Stimulated activated CD8-positive, alpha-beta memory T cell treated with anti-CD3 and anti-CD28 coated beads, Interleukin-7, amount 100 ng/mL, for 48 hours (primary cell): Measurements from ENCODE around the gene SMIM5.
"Not testable (repeated sequence)": the region's sequence is repeated elsewhere in the genome, so short reads cannot be mapped to it uniquely, and the experiment has no call there.

Experiments
- DNase-seq, 2 donors: peaks; one replicate each; pipeline ENCODE4 v3.0.0-alpha.2; 2020; ENCODE audit warnings: low read depth in 1 of 2; ENCODE audit errors: extremely low read depth in 1 of 2

SMIM5 gene

DNA sequence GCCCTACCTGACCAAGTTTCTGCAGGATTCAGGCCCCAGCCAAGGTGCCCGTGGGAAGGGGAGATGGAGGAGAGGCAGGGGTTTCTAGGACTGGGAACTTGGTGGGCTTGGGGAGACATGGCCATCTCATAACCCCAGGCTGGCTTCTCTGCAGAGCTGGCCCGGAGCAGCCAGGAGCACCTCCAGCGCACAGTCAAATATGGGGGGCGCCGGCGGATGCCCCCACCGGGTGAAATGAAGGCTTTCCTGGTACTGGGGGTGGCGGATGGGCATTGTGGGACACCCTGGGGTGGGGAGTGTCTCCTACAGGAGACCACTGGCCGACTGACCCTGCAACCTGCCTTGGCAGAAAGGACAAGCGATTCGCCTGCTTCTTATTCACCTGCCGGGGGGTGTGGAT lies 9.2 kb upstream of the SMIM5 start:
- no peak for DNase-seq

DNA sequence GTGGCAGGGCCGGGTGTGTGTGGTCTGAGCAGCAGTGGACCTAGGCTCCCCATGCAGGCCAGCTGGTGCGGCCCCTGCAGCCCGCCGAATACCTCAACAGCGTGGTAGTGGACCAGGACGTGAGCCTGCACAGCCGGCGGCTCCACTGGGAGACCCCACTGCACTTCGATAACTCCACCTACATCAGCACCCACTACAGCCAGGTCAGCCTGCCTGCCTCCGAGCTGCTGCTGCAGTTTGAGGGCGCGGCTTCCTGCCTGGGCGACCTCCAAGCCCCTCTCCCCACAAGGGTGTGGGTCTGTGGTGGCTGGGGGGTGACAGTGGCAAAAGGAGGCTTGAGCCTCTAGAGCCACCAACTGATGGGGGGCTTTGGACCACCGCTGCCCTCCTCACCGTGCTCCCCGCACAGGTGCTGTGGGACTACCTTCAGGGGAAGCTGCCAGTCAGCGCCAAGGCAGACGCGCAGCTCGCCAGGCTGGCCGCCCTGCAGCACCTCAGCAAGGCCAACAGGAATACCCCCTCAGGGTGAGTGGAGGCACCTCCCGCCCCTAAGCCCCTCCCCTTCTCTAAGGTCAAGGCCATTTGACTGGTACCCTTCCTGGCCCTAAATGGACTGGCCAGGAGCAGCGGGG lies 8.4 kb upstream of the SMIM5 start:
- no peak for DNase-seq

DNA sequence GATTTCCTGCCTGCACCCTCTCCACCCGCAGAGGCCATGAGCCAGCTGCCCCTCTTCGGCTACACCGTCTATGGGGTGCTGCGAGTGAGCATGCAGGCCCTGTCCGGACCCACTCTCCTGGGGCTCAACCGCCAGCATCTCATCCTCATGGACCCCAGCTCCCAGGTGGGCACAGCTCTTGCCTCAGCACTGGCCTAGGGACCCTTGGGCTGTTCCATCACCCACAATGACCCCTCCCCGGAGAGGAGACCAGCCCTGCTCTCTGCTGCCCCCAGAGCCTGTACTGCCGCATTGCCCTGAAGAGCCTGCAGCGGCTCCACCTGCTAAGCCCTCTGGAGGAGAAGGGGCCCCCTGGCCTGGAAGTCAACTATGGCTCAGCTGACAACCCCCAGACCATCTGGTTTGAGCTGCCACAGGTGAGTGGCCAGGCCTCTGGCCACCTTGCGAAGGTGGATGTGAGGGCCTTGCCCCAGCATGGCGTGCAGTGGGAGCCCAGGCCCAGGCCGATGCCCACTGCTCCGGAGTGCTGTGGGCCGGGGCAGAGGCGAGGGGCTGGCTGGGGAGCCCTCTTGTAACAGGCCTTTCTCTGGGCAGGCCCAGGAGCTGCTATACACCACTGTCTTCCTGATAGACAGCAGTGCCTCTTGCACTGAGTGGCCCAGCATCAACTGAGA lies 7.3 kb upstream of the SMIM5 start:
- DNase-seq, result no peak

DNA sequence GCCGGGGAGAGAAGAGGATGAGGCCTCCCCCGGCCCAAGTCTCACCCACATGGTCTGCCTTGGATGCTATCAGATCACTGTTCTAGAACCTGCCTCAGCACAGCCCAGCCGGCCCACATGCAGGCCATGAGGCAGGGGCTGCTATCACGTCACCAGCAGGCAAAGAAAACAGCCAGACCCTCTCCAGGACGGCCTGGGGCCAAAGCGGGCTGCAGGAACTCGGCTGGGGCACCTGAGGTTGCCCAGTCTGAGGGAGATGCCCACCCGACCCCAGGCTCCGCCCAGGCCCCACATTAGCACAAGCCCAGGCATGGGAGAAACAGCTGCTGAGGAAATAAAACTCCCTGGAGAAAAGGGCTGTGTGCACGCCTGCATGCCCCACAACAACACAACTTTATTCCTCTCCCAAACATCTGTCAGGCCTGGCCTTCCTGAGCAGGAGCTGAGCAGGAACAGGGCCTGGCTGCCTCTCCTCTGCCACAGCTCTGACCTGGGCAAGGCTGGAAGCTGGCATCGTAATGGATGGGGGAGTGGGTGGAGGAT lies 6.7 kb upstream of the SMIM5 start:
- no peak for DNase-seq

DNA sequence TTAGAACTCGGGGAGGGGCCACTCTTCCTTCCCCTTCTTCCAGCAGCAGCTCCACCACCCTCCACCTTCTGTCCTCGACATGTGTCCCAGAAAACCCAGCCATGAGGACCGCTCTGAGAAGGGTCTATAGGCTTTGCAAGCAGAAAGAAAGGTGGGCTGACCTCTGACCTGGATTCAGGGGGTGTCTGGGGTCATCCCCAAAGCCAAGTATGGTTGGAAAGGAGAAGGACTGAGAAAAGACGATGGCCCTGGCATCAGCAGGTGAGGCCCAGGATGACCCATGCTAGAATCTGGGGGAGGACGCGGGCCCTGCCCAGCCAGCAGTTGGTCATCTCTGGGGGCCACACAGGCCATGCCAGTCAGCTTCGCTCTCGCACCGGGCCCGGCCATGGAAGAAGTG lies 6.1 kb upstream of the SMIM5 start:
- DNase-seq, result no peak

DNA sequence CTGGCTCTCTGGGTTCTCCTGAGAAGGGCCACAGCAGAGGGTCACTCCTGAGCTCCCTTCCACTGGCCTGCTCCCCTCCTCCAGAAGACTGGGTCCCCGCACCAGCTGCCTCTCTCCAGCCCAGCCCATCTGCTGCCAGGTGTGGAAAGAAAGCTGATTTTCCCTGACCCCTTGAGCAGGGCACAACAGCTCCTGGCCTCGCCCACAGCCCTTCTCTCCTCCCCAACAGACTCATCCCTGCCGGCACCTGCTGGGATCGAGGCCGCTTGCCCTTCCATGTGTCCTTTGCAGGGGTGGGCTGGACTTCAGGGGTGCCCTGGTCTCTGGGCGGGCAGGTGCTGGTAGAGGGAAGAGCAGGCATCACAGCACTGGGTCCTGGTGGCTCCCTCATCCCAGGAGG lies 4.8 kb upstream of the SMIM5 start:
- no peak for DNase-seq

DNA sequence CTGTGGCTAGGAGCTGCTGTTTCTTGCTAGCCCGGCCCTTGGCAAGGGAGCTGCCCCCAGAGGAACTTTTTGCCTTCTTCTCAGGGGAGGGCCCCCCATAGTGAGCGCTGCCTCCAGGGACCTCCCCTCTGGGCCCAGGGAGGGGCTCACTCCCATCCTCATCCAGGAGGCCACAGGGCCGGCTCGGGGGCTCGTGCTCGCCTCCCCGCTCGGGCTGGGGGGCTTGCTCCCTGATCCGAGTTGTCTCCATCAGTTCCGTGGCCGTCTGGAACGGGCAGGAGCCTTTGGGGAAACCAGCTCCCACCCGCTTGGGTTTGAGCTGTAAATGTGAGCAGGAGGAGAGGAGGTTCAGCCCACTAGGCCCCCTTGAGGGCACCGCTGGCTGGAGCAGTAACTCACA lies 4.1 kb upstream of the SMIM5 start:
- no peak for DNase-seq

DNA sequence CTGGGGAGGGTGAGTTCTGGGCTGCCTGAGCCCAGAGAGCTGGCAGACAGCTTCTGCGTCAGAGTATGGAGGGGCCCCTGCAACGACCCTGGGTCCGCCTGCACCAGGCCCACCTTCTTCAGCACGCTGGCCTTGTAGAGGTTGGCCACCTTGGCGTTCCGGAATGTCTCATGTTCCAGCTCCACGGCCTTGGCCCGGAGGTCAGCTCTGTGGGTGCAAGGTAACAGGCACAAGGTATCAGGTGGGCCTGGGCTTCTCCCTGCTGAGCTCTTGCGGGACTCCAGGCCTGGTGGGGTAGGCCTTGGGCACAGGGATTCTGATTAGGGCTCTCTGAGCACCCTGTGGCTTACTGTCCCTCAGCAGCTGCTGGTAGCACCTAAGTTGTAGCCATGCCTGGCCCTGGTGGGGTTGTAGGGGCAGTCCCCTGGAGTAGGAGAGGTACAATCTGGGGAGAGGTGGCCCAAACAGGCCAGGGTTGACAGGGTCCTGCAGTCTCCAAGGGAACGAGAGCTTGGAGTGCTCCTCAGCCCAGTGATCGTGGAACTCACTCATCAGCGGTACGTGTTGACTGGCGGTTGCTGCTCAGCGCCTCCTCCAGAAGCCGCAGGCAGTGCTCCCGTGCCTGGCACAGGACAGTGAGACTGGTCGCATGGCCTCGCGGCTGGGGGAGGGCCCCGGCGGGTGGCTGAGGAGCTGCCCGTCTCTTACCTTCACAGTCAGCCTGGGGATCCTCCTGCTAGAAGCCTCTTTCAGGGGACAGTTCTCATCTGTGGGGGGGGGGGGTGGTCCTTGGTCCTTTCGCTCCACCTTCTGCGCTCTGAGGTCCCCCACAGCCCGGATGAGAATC lies 2.9 kb upstream of the SMIM5 start:
- DNase-seq, result no peak

DNA sequence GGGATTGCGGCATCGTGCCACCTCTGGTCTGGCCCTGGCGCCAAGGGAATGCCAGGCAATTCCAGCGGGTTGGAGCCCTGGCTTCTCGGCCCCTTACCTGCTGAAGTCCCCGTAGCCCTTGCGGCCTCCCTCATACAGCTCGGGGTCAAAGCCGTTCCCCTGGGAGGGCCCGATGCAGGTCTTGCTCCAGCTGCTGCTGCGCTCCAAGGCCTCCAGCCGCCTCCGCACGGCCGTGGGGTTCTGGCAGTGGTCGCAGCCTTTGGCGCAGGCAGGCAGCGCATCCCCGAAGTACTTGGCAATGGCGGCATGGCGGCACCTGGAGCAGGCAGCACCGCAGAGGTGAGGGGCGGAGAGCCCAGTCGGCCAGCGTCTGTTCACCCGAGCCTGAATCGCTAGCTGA lies 1.9 kb upstream of the SMIM5 start:
- no peak for DNase-seq

DNA sequence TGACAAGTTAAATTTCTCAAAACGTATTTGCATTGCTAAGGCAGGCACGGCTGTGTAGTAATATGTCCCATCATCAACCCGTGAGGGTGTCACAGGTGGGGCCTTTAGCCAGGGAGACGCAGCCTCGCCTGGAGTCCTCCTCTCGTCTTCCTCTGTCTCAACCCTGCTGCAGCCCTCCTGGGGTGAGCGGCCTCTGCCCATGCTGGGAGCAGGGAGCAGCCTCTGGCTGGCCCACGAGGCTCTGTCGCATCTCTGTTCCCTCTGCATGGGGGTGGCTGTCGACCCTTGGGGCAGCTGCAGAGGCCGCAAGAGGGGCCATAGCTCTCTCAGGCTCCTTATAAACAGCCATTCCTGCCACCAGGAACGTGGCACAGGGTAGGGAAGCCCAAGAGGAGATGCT lies 806 bp upstream of the SMIM5 start:
- DNase-seq, result no peak

DNA sequence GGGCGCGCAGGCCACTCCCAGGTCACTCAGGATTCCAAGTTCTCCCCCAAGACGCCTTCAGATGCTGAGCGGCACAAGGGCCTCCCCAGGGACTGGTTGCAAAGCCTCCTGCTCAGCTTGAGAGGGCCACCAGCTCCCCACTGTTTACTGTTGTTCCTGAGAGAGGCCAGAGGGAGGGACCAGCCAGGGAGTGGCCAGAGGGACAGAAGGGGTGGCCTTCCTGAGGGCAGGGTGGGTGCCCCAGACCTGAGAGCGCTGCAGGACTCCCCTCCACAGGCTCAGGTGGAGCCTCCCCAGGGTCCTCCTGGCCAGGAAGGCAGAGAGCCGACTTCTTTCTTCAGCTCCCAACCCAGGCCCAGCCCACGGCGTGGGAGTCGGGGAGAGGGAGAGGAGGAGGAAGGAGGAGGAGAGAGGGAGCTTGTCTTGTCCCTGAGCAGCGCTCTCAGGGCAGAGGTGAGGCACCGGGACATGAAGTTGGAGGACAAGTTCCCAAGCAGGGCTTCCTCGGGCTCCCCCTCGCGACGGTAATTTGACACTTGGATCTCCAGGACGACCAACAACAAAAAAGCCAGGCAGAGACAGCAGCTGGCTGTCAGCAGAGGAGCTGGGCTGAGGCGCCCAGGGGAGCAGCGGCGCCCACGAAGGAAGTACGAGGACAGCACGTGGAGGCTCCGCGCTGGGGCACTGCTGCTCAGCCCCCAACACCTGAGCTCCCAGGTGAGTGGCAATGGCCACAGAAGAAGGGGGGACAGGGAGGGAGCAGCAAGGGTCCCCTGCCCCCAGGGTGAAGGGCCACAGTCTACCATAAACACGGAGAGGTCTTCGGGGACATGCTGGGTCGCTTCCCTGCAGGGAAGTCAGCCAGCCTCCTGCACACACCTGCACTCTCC lies 497 bp downstream of the SMIM5 start:
- DNase-seq, result no peak

DNA sequence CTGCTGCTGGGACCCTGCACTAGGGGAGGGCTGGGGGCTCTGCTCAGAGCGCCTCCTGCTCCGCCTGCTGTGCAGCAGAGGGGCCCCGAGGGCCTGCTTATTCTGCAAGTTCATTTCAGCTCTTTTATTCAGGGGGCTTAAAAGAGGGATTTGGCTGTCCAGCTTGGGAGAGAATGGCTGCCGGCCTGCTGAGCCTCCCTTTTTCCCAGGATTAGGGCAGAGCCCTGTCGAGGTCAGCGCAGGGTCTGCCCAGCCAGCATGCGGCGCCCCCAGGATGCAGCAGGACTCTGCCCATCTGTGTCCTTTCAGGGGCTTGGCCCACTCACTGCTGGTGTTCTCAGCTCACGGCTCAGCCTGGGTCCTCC lies 1.1 kb downstream of the SMIM5 start:
- no peak for DNase-seq

DNA sequence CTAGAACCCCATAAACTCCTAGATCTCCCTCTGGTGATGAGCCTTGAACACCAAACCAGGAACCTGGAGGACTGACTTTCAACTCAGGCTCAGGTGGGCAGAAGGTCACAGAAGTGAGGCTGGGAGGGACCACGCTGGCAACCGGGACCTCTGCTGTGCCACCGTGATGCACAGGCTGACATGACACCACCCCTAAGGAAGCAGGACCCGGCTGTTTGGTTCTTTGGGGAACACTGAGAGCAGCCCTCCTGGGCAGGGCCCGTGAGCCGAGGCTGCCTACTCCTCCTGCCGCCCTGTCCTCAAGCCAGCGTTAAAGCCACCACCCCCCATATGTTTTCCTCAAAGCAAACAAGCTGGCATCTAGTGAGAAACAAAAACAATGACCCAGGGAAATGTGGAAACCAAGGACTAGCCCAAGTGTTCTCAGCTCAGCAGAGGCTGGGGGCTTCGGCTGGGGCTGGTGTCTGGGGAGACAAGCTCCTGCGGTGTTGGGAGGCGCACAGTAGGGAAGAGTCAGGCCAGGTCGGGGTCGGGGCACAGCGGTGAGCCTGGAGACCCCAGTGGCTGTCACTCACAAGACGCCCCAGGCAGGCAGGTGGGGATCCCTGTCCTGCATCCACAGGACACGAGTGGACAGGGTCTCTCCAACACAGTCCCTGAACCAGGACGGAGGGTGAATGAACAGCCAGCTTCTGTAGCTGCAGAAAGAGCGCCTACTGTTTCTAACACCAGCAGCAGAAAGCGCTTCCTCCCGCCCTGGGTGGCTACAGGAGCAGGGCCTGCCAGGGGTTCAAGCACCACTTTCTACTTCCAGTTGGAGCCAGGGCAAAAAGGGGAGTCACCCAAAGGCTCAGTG lies 1.7 kb downstream of the SMIM5 start:
- no peak for DNase-seq

DNA sequence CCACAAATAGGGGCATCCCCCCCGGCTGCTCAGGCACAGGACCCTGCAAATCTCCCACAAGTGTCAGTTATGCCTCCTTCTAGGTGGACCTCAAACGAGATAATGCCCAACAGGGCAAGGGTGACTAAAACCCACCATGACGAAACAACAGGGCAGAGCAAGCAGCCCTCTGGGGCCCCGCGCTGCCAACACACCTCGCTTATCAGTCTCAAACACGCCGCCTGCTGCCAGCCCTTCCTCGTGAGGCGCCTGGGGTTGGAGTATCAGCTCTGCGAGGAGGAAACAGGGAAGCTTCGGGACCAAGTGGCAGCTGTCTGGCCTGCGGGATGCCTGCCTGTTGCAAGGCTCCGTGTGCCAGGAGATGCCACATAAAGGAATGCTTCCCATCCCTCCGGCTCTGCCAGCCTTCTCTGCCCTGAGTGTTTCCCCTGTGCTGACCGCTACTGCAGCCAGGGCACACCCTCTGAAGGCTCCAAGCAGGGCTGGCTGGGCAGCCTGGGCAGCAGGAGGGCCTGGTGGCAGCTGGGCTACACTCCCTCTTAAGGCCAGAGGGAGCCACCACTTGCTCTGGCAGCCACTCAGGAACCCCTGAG lies 2.5 kb downstream of the SMIM5 start:
- DNase-seq, result no peak

DNA sequence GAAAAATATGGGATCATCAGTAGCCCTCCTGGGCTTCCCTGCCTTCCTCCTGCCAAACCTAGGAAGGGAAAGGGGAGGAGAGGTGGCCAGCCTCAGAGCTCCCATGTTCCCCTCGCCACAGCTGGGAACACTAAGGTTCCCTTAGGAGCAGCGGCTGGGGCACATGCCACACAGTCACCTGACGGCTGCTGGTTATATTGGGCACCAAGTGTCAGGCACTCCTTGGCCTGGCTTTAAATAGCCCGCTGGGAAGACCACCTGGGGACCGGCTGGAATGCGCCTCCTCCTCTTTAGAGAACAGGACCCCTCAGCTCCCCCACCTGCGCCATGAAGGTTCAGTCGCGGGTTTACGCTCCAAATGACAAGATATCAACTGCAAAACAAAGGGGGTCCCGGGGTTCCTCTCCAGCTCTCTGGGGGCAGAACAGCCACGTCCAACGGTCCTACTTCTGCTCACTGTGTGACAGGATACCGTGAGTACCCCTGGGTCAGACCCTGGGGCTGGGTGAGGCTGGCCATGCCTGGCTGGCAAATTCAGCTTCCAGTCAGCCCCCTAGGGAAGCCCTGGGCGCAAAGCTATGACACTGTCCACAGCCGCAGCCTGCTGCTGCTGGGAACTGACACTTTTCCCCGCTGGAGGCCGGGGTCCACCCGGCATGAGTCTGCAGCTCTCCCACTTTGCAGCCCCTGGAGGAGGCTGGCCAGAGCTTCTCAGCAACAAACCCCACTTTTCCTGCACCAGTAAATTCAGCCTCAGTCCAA lies 3.3 kb downstream of the SMIM5 start:
- no peak for DNase-seq

DNA sequence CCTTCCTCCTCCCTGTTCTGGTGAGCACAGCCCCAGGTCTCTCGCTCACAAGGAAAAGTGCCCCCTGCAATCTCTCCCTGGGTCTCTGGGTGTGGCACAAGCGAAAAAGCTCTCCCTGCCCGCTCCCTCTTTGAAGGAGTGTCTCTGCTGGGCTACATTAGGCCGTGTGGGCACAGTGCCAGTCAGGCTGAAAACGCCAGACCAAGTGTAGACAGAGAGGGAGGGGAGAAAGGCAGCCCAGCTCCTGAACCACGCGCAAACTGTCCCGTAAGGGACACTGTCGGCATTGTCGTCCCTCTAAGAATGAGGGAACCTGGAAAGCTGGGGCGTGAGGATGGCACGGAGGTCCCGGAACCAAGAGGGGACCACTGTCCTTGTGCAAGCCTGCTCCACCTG lies 3.9 kb downstream of the SMIM5 start:
- no peak for DNase-seq

DNA sequence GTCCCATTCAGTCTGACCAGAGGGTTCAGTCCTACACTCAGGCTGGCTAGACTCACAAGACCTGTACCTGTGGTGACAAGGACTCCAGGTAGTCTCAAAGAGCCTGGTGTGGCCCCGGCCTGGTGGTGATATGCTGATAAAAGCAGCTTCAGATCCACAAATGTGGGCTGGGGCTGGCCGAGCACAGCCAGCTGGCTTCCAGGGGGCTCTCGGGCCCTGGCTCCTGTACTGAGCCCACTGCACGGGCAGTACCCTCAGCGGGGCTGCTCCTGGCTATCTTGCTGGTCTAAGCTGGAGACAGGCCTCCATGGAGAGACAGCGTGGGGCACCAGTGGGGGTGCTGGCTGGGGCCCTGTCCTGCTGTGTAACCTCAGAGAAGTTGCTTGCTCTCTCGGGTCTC lies 4.3 kb downstream of the SMIM5 start:
- no peak for DNase-seq

DNA sequence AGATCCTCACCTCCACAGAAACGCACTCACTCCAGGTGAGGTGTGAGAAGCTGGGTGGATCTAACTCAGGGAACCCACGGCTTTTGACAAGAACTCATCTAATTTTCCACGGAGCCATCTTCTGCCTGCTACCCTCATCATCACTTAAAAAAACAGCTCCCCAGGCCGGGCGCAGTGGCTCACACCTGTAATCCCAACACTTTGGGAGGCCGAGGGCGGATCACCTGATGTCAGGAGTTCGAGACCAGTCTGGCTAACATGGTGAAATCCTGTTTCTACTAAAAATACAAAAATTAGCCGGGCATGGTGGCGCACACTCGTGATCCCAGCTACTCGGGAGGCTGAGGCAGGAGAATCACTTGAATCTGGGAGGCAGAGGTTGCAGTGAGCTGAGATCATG lies 4.8 kb downstream of the SMIM5 start:
- not testable (repeated sequence) for DNase-seq

DNA sequence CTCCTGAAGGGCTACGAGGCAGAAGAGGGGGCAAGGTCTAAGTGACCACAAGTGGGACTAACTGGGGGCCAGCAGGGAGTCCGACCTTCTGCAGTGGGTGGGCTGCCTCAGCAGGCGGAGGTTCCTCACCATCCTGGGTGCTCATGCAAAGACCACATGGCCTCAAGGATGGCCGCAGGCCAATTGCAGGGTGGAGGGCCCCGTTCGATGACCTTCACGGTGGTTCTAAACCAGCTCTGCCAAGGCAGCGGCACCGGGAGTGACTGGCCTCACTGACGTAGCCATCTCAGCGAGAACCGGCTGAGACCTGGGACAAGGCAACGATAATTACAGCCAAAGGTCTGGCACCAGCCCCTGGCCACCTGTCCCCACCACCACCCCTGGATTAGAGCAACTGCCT lies 5.7 kb downstream of the SMIM5 start:
- no peak for DNase-seq
